Measurements from ENCODE around the gene CCKAR. TPM values are rescaled to one million over a fixed set of nuclear protein-coding genes. Genes with fewer than 3 reads are reported as not detected.
A peak's percentile ranks its signal among the peaks of the same experiment; 100 is the strongest.

The CCKAR gene
- total RNA-seq, 5 donors from 2014 or later (not counting 1 experiment from before 2014, with no cell fraction given), result not detected

DNA sequence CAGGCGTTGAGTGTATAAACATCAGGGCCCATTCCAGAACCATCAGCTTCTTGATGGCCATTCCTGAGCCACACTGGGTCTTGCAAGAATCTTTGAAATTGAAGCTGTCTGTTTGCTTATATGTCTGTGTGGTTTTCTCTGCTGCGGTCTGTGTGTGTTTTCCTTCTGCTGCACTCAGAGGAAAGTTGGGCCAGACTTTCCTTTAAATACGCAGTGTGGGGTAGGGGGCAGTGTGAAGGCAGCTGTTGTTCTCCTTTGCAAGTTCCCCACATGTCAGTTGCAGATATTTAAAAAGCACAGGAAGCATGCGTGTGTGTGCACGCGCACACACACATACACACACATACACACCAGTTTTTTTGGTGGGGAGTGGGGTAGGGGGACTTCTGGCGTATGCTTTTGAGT, 32.1 kb downstream of the CCKAR start:
- POLR2A ChIA-PET, result interaction anchor here (0.6 kb wide), 4 partner anchors 17 to 493 kb away, joined by 4 to 8 read pairs (median 6); no protein-coding TSS in a partner anchor
- Mint-ChIP-seq H3K27me3 (no peaks in the 10 kb centered on the region), H3K4me3 (peak overlapping the region in 1 of 3 donors; percentile 43), H3K36me3 (no peaks in the 10 kb centered on the region), H3K27ac (peak overlapping the region in 1 of 2 donors; percentile 63), H3K9me3 (no peaks in the 10 kb centered on the region), H3K4me1 (peaks cover 15 to 19% (median 16%) of the 10 kb centered on the region in 3 donors)
- WGBS (ENCODE audit: insufficient coverage), result 55% methylated on average over 1 of the region's 7 CpGs
- DNase-seq (peak in 6 of 35 experiments; percentile 9 to 58 (median 16)), ATAC-seq (replicated peaks in 1 of 4) (peak in 2 of 4 experiments; percentile 35 to 57)
- Histone ChIP-seq H3K27me3 (replicated peaks in 1 of 2; ENCODE audit: control insufficient read depth in 2 of 2, extremely low read depth in 1 of 2, insufficient read depth in 2 of 2, low read length in 1 of 2) (peaks cover 0 to 4% of the 10 kb centered on the region in 2 experiments), H3K4me3 (ENCODE audit: control insufficient read depth in 1 of 2, extremely low read depth in 1 of 2, low read length in 1 of 2) (no peak overlapping the region), H3K4me1 (ENCODE audit: control insufficient read depth in 1 of 2, extremely low read depth in 1 of 2, insufficient read depth in 2 of 2, low read length in 2 of 2) (peaks cover 8 to 10% of the 10 kb centered on the region in 2 experiments), H3K36me3 (ENCODE audit: control insufficient read depth in 2 of 2, extremely low read depth in 1 of 2, insufficient read depth in 1 of 2, low read length in 1 of 2) (no peaks in the 10 kb centered on the region), H3K9me3 (no peaks in the 10 kb centered on the region), H3K27ac (ENCODE audit: low read length) (no peak overlapping the region)
- CTCF ChIA-PET, result interaction anchor here (0.5 to 1.4 kb wide), 16 partner anchors 21 to 751 kb away, joined by 3 to 6 read pairs (median 3); partner anchors contain the start of gene TBC1D19 (in 1 of the 2)

DNA sequence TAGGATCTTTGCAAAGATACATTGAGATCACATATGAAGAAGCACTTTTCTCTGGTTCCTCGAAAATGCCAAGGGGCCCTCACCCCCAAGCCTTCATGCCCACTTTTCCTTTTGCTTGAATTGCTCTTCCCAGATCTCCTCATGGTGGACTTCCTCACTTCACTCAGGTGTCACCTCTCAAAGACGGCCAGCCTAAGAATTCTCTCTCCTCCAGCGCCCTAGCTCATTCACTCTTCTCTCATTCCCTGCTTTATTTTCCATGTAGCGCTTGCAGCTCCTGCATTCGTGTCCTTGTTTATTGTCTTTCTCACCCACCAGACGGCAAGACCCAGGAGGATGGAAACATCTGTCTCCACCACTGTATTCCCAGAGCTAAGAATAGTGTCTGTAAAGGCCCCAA, 32.9 kb downstream of the CCKAR start:
- H3K4me1 Mint-ChIP-seq, result peaks cover 15 to 19% (median 16%) of the 10 kb centered on the region in 3 donors
- H3K4me3 Mint-ChIP-seq, result no peak overlapping the region
- no peaks in the 10 kb centered on the region for H3K36me3 Mint-ChIP-seq
- Histone ChIP-seq H3K27ac (ENCODE audit: low read length) (no peak overlapping the region), H3K27me3 (replicated peaks in 1 of 2; ENCODE audit: control insufficient read depth in 2 of 2, extremely low read depth in 1 of 2, insufficient read depth in 2 of 2, low read length in 1 of 2) (peaks cover 0 to 7% of the 10 kb centered on the region in 2 experiments), H3K4me1 (ENCODE audit: control insufficient read depth in 1 of 2, extremely low read depth in 1 of 2, insufficient read depth in 2 of 2, low read length in 2 of 2) (peaks cover 8 to 10% of the 10 kb centered on the region in 2 experiments), H3K36me3 (ENCODE audit: control insufficient read depth in 2 of 2, extremely low read depth in 1 of 2, insufficient read depth in 1 of 2, low read length in 1 of 2) (no peaks in the 10 kb centered on the region), H3K4me3 (ENCODE audit: control insufficient read depth in 1 of 2, extremely low read depth in 1 of 2, low read length in 1 of 2) (no peak overlapping the region), H3K9me3 (no peaks in the 10 kb centered on the region)
- no peaks in the 10 kb centered on the region for H3K27me3 Mint-ChIP-seq
- no peaks in the 10 kb centered on the region for H3K9me3 Mint-ChIP-seq
- WGBS (ENCODE audit: insufficient coverage), result 89% methylated on average over 5 of the region's 6 CpGs
- no peak for DNase-seq
- ChIA-PET POLR2A (interaction anchor here in 1 of 2 donors (0.6 kb wide), 1 partner anchor 494 kb away, joined by 4 read pairs; no protein-coding TSS in a partner anchor), CTCF (interaction anchor here (0.6 to 1.4 kb wide), 4 partner anchors 50 to 550 kb away, joined by 3 to 4 read pairs (median 3); no protein-coding TSS in a partner anchor)
- H3K27ac Mint-ChIP-seq, result no peak overlapping the region
- ATAC-seq (replicated peaks in 1 of 4), result no peak

DNA sequence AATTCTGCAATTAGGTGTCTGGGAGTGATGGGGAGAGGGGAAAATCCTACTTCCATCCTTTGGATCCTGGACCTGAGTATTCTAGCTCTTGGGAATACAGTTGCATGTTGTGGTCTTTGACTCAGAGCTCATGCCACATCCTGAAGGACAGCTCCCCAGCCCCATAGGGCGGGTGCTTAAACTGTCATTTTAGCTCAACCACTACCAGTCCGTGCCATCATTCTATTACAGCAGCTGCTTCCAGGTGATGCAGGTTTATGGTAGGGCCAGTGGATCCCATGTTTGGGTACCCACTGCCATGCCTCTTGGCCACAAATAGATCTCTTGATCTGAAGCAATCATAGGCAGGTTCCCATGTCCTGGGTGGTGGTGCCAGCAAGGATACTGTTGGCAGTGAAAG, 34.7 kb downstream of the CCKAR start:
- no CpG with 5 or more reads among the region's 2 CpGs for WGBS (ENCODE audit: insufficient coverage)
- Mint-ChIP-seq H3K9me3 (no peaks in the 10 kb centered on the region), H3K36me3 (no peaks in the 10 kb centered on the region), H3K4me3 (no peak overlapping the region), H3K27me3 (no peaks in the 10 kb centered on the region), H3K27ac (no peak overlapping the region), H3K4me1 (peaks cover 15 to 19% (median 16%) of the 10 kb centered on the region in 3 donors)
- Histone ChIP-seq H3K27me3 (replicated peaks in 1 of 2; ENCODE audit: control insufficient read depth in 2 of 2, extremely low read depth in 1 of 2, insufficient read depth in 2 of 2, low read length in 1 of 2) (peaks cover 0 to 7% of the 10 kb centered on the region in 2 experiments), H3K36me3 (ENCODE audit: control insufficient read depth in 2 of 2, extremely low read depth in 1 of 2, insufficient read depth in 1 of 2, low read length in 1 of 2) (no peaks in the 10 kb centered on the region), H3K27ac (ENCODE audit: low read length) (no peak overlapping the region), H3K4me1 (ENCODE audit: control insufficient read depth in 1 of 2, extremely low read depth in 1 of 2, insufficient read depth in 2 of 2, low read length in 2 of 2) (peaks cover 8 to 10% of the 10 kb centered on the region in 2 experiments), H3K4me3 (ENCODE audit: control insufficient read depth in 1 of 2, extremely low read depth in 1 of 2, low read length in 1 of 2) (no peak overlapping the region), H3K9me3 (no peaks in the 10 kb centered on the region)
- ATAC-seq (replicated peaks in 1 of 4), result no peak
- no peak for DNase-seq
- ChIA-PET CTCF (no interaction called here), POLR2A (no interaction called here)

DNA sequence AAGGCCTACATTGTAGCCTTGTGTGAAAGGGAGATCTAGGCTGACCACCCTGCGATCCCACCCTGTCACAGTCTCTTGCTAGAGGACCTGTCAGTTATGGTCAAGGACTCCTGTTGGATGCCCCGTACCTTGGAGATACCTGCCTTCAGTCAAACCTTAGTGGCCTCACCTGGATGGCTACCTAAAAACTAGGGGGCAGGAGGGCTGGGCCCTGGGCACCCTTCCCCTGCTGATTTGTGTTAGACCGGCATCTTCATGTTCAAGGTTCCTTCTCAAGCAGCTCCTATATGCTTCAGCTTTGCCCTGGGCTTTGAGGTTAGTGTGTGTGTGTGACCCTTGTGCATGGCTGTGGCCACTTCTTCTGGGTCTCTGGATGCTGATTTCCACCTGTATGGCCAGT, 35.3 kb downstream of the CCKAR start:
- ChIA-PET CTCF (no interaction called here), POLR2A (no interaction called here)
- Histone ChIP-seq H3K4me1 (ENCODE audit: control insufficient read depth in 1 of 2, extremely low read depth in 1 of 2, insufficient read depth in 2 of 2, low read length in 2 of 2) (peaks cover 8 to 10% of the 10 kb centered on the region in 2 experiments), H3K9me3 (no peaks in the 10 kb centered on the region), H3K4me3 (ENCODE audit: control insufficient read depth in 1 of 2, extremely low read depth in 1 of 2, low read length in 1 of 2) (no peak overlapping the region), H3K27me3 (replicated peaks in 1 of 2; ENCODE audit: control insufficient read depth in 2 of 2, extremely low read depth in 1 of 2, insufficient read depth in 2 of 2, low read length in 1 of 2) (peaks cover 0 to 7% of the 10 kb centered on the region in 2 experiments), H3K27ac (ENCODE audit: low read length) (no peak overlapping the region), H3K36me3 (ENCODE audit: control insufficient read depth in 2 of 2, extremely low read depth in 1 of 2, insufficient read depth in 1 of 2, low read length in 1 of 2) (no peaks in the 10 kb centered on the region)
- no peaks in the 10 kb centered on the region for H3K36me3 Mint-ChIP-seq
- WGBS (ENCODE audit: insufficient coverage), result 100% methylated on average over 2 of the region's 3 CpGs
- H3K27ac Mint-ChIP-seq, result no peak overlapping the region
- no peaks in the 10 kb centered on the region for H3K9me3 Mint-ChIP-seq
- DNase-seq (no peak), ATAC-seq (replicated peaks in 1 of 4) (no peak)
- H3K27me3 Mint-ChIP-seq, result no peaks in the 10 kb centered on the region
- H3K4me3 Mint-ChIP-seq, result no peak overlapping the region
- peaks cover 15 to 19% (median 16%) of the 10 kb centered on the region in 3 donors for H3K4me1 Mint-ChIP-seq

DNA sequence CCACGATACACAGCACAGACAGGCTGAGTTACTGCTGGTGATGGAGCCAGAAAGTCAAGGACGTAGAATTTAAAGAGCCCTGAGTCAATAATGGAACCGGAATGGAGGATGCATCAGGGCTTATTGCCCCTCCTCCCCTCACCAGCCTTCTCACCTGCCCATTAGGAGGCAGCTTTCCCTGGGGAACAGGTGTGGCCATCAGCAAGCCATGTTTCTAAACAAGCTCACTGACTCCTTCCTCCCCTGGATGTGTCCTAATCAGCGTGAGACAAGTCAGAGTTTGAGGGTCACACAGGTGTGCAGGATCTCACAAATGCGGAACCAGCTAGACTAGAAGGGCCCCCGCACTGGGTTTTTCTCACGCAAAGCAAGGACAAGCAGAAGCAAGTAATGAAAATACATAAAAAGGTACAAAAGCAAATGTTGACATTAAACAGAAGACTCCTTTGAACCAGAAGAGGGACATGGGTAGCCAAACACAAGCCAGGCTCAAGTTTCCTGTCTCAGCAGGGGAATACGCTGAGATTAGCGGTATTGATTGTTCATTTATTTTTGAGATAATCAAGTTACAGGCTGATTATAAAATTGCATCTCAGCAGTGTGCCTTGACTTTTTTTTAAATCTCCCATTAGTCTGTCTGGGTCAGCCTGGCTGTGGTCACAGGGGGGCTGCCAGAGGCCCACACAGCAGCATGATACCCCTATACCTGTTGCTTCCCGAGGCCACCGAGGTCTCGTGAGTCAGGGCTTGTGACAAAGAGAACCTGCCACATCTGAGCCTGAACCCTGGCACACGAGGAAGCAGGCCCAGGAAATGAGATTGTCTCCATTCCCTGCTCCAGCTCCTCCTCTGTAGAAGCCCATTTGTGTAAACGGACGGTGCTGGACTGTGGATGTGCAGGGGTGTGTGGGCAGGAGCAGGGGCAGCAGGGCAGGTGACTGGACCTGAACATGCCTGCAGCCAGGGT, 37.4 kb downstream of the CCKAR start:
- no peak overlapping the region for H3K27ac Mint-ChIP-seq
- no peak overlapping the region for H3K4me3 Mint-ChIP-seq
- H3K36me3 Mint-ChIP-seq, result no peaks in the 10 kb centered on the region
- no peaks in the 10 kb centered on the region for H3K9me3 Mint-ChIP-seq
- ATAC-seq (replicated peaks in 1 of 4), result no peak
- Histone ChIP-seq H3K9me3 (no peaks in the 10 kb centered on the region), H3K4me1 (ENCODE audit: control insufficient read depth in 1 of 2, extremely low read depth in 1 of 2, insufficient read depth in 2 of 2, low read length in 2 of 2) (peaks cover 0 to 7% of the 10 kb centered on the region in 2 experiments), H3K4me3 (ENCODE audit: control insufficient read depth in 1 of 2, extremely low read depth in 1 of 2, low read length in 1 of 2) (no peak overlapping the region), H3K36me3 (ENCODE audit: control insufficient read depth in 2 of 2, extremely low read depth in 1 of 2, insufficient read depth in 1 of 2, low read length in 1 of 2) (no peaks in the 10 kb centered on the region), H3K27me3 (replicated peaks in 1 of 2; ENCODE audit: control insufficient read depth in 2 of 2, extremely low read depth in 1 of 2, insufficient read depth in 2 of 2, low read length in 1 of 2) (peaks cover 0 to 7% of the 10 kb centered on the region in 2 experiments), H3K27ac (ENCODE audit: low read length) (no peak overlapping the region)
- ChIA-PET POLR2A (no interaction called here), CTCF (interaction anchor here (0.7 to 1.2 kb wide), 4 partner anchors 10 to 595 kb away, joined by 3 to 4 read pairs (median 3); no protein-coding TSS in a partner anchor)
- DNase-seq, result no peak
- no peaks in the 10 kb centered on the region for H3K27me3 Mint-ChIP-seq
- WGBS (ENCODE audit: insufficient coverage), result 85% methylated on average over 9 of the region's 15 CpGs
- H3K4me1 Mint-ChIP-seq, result peaks cover 0 to 7% (median 4%) of the 10 kb centered on the region in 3 donors

DNA sequence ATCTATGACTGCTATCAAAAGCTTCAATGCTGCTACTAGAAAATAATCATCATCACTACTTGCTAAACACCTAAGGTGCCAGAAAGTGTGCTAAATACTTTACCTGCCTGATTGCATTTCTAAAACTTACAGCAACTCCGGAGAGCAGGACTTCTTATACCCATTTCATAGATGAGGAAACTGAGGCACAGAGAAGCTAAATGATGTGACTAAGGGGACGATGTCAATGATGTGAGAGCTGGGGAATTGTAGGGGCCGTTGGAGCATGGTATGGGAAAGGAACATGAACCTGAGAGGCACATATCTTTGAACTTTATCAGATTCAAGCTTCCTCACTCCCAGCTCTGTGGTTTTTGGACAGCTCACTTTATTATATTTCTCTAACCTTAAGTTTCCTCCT, 38.7 kb downstream of the CCKAR start:
- Mint-ChIP-seq H3K4me3 (no peak overlapping the region), H3K36me3 (no peaks in the 10 kb centered on the region), H3K4me1 (no peaks in the 10 kb centered on the region), H3K27ac (no peak overlapping the region), H3K27me3 (peaks cover 0 to 2% of the 10 kb centered on the region in 2 donors), H3K9me3 (no peaks in the 10 kb centered on the region)
- no peak for ATAC-seq (replicated peaks in 1 of 4)
- no peak for DNase-seq
- no peak overlapping the region for H3K4me3 ChIP-seq (ENCODE audit: control insufficient read depth in 1 of 2, extremely low read depth in 1 of 2, low read length in 1 of 2)
- POLR2A ChIA-PET, result interaction anchor here in 1 of 2 donors (0.6 kb wide), 1 partner anchor 285 kb away, joined by 3 read pairs; no protein-coding TSS in a partner anchor
- no CpG with 5 or more reads among the region's 3 CpGs for WGBS (ENCODE audit: insufficient coverage)
- H3K27ac ChIP-seq (ENCODE audit: low read length), result no peak overlapping the region
- H3K36me3 ChIP-seq (ENCODE audit: control insufficient read depth in 2 of 2, extremely low read depth in 1 of 2, insufficient read depth in 1 of 2, low read length in 1 of 2), result no peaks in the 10 kb centered on the region
- H3K27me3 ChIP-seq (replicated peaks in 1 of 2; ENCODE audit: control insufficient read depth in 2 of 2, extremely low read depth in 1 of 2, insufficient read depth in 2 of 2, low read length in 1 of 2), result peaks cover 0 to 7% of the 10 kb centered on the region in 2 experiments
- CTCF ChIA-PET, result interaction anchor here (0.7 to 1.2 kb wide), 4 partner anchors 11 to 597 kb away, joined by 3 to 4 read pairs (median 3); no protein-coding TSS in a partner anchor
- no peaks in the 10 kb centered on the region for H3K9me3 ChIP-seq
- H3K4me1 ChIP-seq (ENCODE audit: control insufficient read depth in 1 of 2, extremely low read depth in 1 of 2, insufficient read depth in 2 of 2, low read length in 2 of 2), result no peaks in the 10 kb centered on the region
